IMR-90 (cell line): ENCODE measurements around the gene SLC25A19. TPM values are rescaled to one million over a fixed set of nuclear protein-coding genes. Genes with fewer than 3 reads are reported as not detected.

ENCODE experiments used
- ATAC-seq: fragments of 200-7000 bp; cut with Tn5 transposase; 2 replicates; pipeline ENCODE4 v1.9.1; 2020; ENCODE audit warnings: low read depth, mild to moderate bottlenecking, moderate library complexity
- BruUV-seq: library from RNA; stranded (reverse); fragments of 400-500 nt; replicated peaks from 2 replicates; lab custom pipeline; 2021; lab: Mats Ljungman, UMichigan
- CTCF ChIA-PET: fragments of 300-600 bp; formaldehyde crosslinking; extraction: SDS; loops from one replicate; lab custom pipeline; 2021; ENCODE audit warnings: antibody characterized with exemption; lab: Yijun Ruan, JAX
- POLR2A ChIA-PET: fragments of 300-600 bp; sonication (Branson Sonifier 250); formaldehyde crosslinking; loops from one replicate; lab custom pipeline; 2022; ENCODE audit warnings: antibody characterized with exemption; ENCODE audit not compliant: unreplicated experiment; lab: Charles Lee
- DNase-seq: peaks from one replicate; pipeline ENCODE4 v3.0.0; 2013
- H2AFZ ChIP-seq: replicated peaks from 2 replicates; pipeline ENCODE3; 2013; ENCODE audit warnings: low read length, mild to moderate bottlenecking; ENCODE audit not compliant: poor library complexity
- H2AK5ac ChIP-seq: 2 replicates; pipeline ENCODE4 v1.6.1; 2013; ENCODE audit warnings: low read depth, low read length, inconsistent platforms
- H2AK9ac ChIP-seq: replicated peaks from 2 replicates; pipeline ENCODE3; 2013; ENCODE audit warnings: mild to moderate bottlenecking, low read depth, low read length, moderate library complexity; ENCODE audit not compliant: poor library complexity
- H2BK120ac ChIP-seq: 2 replicates; pipeline ENCODE4 v1.6.1; 2013; ENCODE audit warnings: low read depth, low read length, inconsistent platforms
- H2BK15ac ChIP-seq: 3 replicates; pipeline ENCODE4 v1.6.1; 2013; ENCODE audit warnings: low read depth, low read length, inconsistent platforms
- H2BK20ac ChIP-seq: 2 replicates; pipeline ENCODE4 v1.6.1; 2013; ENCODE audit warnings: low read depth, mild to moderate bottlenecking, inconsistent platforms, low read length, moderate library complexity
- H2BK5ac ChIP-seq: 2 replicates; pipeline ENCODE4 v1.6.1; 2013; ENCODE audit warnings: mild to moderate bottlenecking, low read depth, low read length, inconsistent platforms; ENCODE audit not compliant: poor library complexity, severe bottlenecking
- H3K14ac ChIP-seq: replicated peaks from 2 replicates; pipeline ENCODE4 v1.6.1; 2013; ENCODE audit warnings: low read depth, low read length, inconsistent platforms
- H3K18ac ChIP-seq: 2 replicates; pipeline ENCODE4 v1.6.1; 2013; ENCODE audit warnings: low read depth, low read length, control low read depth
- H3K23ac ChIP-seq: 2 replicates; pipeline ENCODE4 v1.6.1; 2013; ENCODE audit warnings: low read depth, low read length, inconsistent platforms
- H3K27ac ChIP-seq: 2 replicates; pipeline ENCODE4 v1.5.1; 2013; ENCODE audit warnings: mild to moderate bottlenecking, control low read depth, low read length; ENCODE audit not compliant: insufficient read depth
- H3K27me3 ChIP-seq: 2 replicates; pipeline ENCODE4 v1.6.1; 2013; ENCODE audit warnings: low read length; ENCODE audit not compliant: control insufficient read depth, insufficient read depth
- H3K36me3 ChIP-seq: 2 replicates; pipeline ENCODE4 v1.6.1; 2013; ENCODE audit warnings: low read length, mixed read lengths; ENCODE audit not compliant: control insufficient read depth, insufficient read depth
- H3K4ac ChIP-seq: 2 replicates; pipeline ENCODE4 v1.6.1; 2013; ENCODE audit warnings: low read depth, low read length, inconsistent platforms
- H3K4me1 ChIP-seq: 2 replicates; pipeline ENCODE4 v1.6.1; 2013; ENCODE audit warnings: low read length, mixed read lengths; ENCODE audit not compliant: control insufficient read depth, insufficient read depth
- H3K4me2 ChIP-seq: 2 replicates; pipeline ENCODE4 v1.6.1; 2013; ENCODE audit warnings: low read depth, mild to moderate bottlenecking, control low read depth, low read length, moderate library complexity
- H3K4me3 ChIP-seq: 2 replicates; pipeline ENCODE4 v1.5.1; 2013; ENCODE audit warnings: low read depth, mild to moderate bottlenecking, control low read depth, low read length, moderate library complexity; ENCODE audit not compliant: insufficient read depth
- H3K56ac ChIP-seq: 2 replicates; pipeline ENCODE4 v1.6.1; 2013; ENCODE audit warnings: low read length, inconsistent platforms; ENCODE audit not compliant: insufficient read depth; ENCODE audit errors: extremely low read depth
- H3K79me1 ChIP-seq, 2 experiments: 2 replicates each; pipeline ENCODE4 v1.6.1; 2013; ENCODE audit warnings: low read length in 2 of 2, inconsistent platforms in 1 of 2, low read depth in 1 of 2
- H3K9ac ChIP-seq: 2 replicates; pipeline ENCODE4 v1.6.1; 2013; ENCODE audit warnings: low read depth, low read length, control low read depth
- H3K9me1 ChIP-seq: 2 replicates; pipeline ENCODE4 v1.6.1; 2013; ENCODE audit warnings: low read length, inconsistent platforms; ENCODE audit not compliant: insufficient read depth
- H3K9me3 ChIP-seq: 2 replicates; pipeline ENCODE4 v1.6.1; 2013; ENCODE audit warnings: low read length; ENCODE audit not compliant: control insufficient read depth, insufficient read depth
- H4K20me1 ChIP-seq: 2 replicates; pipeline ENCODE4 v1.6.1; 2013; ENCODE audit warnings: low read length, inconsistent platforms; ENCODE audit not compliant: insufficient read depth
- H4K5ac ChIP-seq: 2 replicates; pipeline ENCODE4 v1.6.1; 2013; ENCODE audit warnings: mild to moderate bottlenecking, low read depth, low read length, control low read depth
- H4K8ac ChIP-seq, 2 experiments: 2 replicates each; pipeline ENCODE4 v1.6.1; 2013; ENCODE audit warnings: low read depth in 2 of 2, low read length in 2 of 2, control low read depth in 1 of 2, inconsistent platforms in 1 of 2
- H4K91ac ChIP-seq: 2 replicates; pipeline ENCODE4 v1.6.1; 2013; ENCODE audit warnings: low read depth, low read length, inconsistent platforms; ENCODE audit not compliant: insufficient read depth
- BHLHE40 ChIP-seq: fragments of 150-350 bp; IDR thresholded peaks from 2 replicates; pipeline ENCODE4 v1.6.1; 2016; ENCODE audit warnings: mild to moderate bottlenecking, low read depth, low read length
- CEBPB ChIP-seq: IDR thresholded peaks from 2 replicates; pipeline ENCODE4 v1.6.1; 2012; ENCODE audit warnings: low read depth, low read length, improper control_type of control experiment
- CHD1 ChIP-seq: IDR thresholded peaks from 2 replicates; pipeline ENCODE4 v1.6.1; 2012; ENCODE audit warnings: low read depth, low read length, improper control_type of control experiment
- CTCF ChIP-seq: conservative IDR thresholded peaks from 2 replicates; pipeline ENCODE4 v1.5.1; 2012; ENCODE audit warnings: mild to moderate bottlenecking, low read depth, low read length, improper control_type of control experiment
- ELK1 ChIP-seq: fragments of 150-350 bp; IDR thresholded peaks from 2 replicates; pipeline ENCODE4 v1.6.1; 2016; ENCODE audit warnings: low read depth, mild to moderate bottlenecking, low read length, moderate library complexity, borderline replicate concordance
- FOS ChIP-seq: fragments of 150-350 bp; IDR thresholded peaks from 2 replicates; pipeline ENCODE4 v1.6.1; 2016; ENCODE audit warnings: low read depth, low read length
- MAFK ChIP-seq: IDR thresholded peaks from 2 replicates; pipeline ENCODE4 v1.6.1; 2012; ENCODE audit warnings: low read depth, low read length, improper control_type of control experiment
- MXI1 ChIP-seq: IDR thresholded peaks from 2 replicates; pipeline ENCODE4 v1.6.1; 2012; ENCODE audit warnings: low read depth, mild to moderate bottlenecking, low read length, moderate library complexity, borderline replicate concordance
- NFE2L2 ChIP-seq: fragments of 150-350 bp; IDR thresholded peaks from 2 replicates; pipeline ENCODE4 v1.6.1; 2016; ENCODE audit warnings: low read depth, mild to moderate bottlenecking, low read length
- POLR2A ChIP-seq: IDR thresholded peaks from 2 replicates; pipeline ENCODE4 v1.6.1; 2012; ENCODE audit warnings: mild to moderate bottlenecking, low read depth, low read length
- RAD21 ChIP-seq: IDR thresholded peaks from 2 replicates; pipeline ENCODE4 v1.6.1; 2012; ENCODE audit warnings: low read length, improper control_type of control experiment
- RCOR1 ChIP-seq: IDR thresholded peaks from 2 replicates; pipeline ENCODE4 v1.6.1; 2012; ENCODE audit warnings: mild to moderate bottlenecking, low read length, improper control_type of control experiment; ENCODE audit not compliant: insufficient replicate concordance
- RFX5 ChIP-seq: IDR thresholded peaks from 2 replicates; pipeline ENCODE4 v1.8.0; 2012; ENCODE audit warnings: low read depth, mild to moderate bottlenecking, low read length, moderate library complexity
- SMC3 ChIP-seq: fragments of 150-350 bp; IDR thresholded peaks from 2 replicates; pipeline ENCODE4 v1.6.1; 2016; ENCODE audit warnings: low read depth, mild to moderate bottlenecking, antibody characterized with exemption, low read length, moderate library complexity
- WGBS, 2 experiments: methylation state at CpG; one replicate each; pipeline versions ENCODE4 v1.1.5 to v1.1.7; 2013; ENCODE audit warnings: missing lambda C conversion rate in 2 of 2; ENCODE audit not compliant: insufficient read length in 1 of 2; ENCODE audit errors: extremely low coverage in 2 of 2; 5-methylcytosine and 5-hydroxymethylcytosine counted together
- dilution Hi-C: fragments of 300-500 bp; cut with HindIII; formaldehyde crosslinking; loops from one replicate; pipeline ENCODE4 v1.14.3; 2018; ENCODE audit warnings: low sequenced_read_pairs; ENCODE audit not compliant: unreplicated experiment
- in situ Hi-C: fragments of 300-500 bp; cut with MboI; formaldehyde crosslinking; loops from 3 replicates; pipeline ENCODE4 v1.14.3; 2019; ENCODE audit warnings: low sequenced_read_pairs, inconsistent platforms, mixed read lengths
- intact Hi-C: fragments of 100-400 bp; cut with micrococcal nuclease; formaldehyde crosslinking; loops from 2 replicates; pipeline ENCODE4 v1.10.0; 2022
- polyA plus RNA-seq, 3 experiments: library from polyadenylated mRNA; depleted of rRNA; stranded (reverse); fragments of >200 nt; gene quantifications; 2 replicates each; pipeline ENCODE4 v1.2.3, GENCODE V29; 2012; ENCODE audit warnings: low replicate concordance in 1 of 3
- total RNA-seq: library from RNA; depleted of rRNA; stranded (reverse); fragments of >200 nt; gene quantifications from 2 replicates; pipeline ENCODE4 v1.2.3, GENCODE V29; 2012
- TF ChIP-seq, protein P1 (sequence below): fragments of 150-350 bp; IDR thresholded peaks from 2 replicates; pipeline ENCODE4 v1.6.1; 2017; ENCODE audit warnings: mild to moderate bottlenecking, antibody characterized with exemption, low read length, low read depth

The SLC25A19 gene
- total and polyA plus RNA-seq, 2 of the 4 experiments (the other 2 are of a cell fraction) = 9.1 to 9.2 TPM

DNA sequence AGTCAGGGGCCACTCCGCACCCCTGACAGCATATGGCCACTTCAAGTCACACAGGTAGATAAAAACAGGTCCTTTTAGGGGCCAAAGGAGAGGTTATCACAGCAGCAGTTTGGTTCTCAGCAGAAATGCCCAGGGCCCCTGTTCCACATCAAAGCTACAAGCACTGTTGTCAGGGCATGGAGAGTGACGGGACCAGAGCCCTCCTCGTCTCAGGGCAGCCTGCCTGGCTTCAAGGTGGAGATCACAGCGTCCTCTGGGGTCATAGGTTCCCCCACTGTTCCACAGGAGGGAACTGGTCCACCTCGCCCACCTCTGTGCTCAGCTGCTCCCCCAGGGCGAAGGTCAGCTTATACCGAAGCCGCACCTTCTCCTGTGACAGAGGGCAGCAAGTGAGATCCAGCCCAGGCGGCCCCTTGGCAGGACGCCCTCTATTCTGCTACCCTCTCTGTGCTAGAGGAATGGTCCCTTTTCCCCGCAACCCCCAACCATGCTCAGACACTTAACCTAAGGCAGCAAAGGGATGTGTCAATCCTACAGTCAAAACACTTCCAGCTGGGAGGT lies 51.1 kb downstream of the SLC25A19 start:
- Histone ChIP-seq H3K23ac (no peak overlapping the region), H3K4me1 (no peaks in the 10 kb centered on the region), H2BK15ac (no peak overlapping the region), H3K56ac (no peak overlapping the region), H2BK120ac (no peak overlapping the region), H3K9ac (no peak overlapping the region), H2AK9ac (peak overlapping the region; percentile 58), H3K36me3 (peaks cover 77% of the 10 kb centered on the region), H4K5ac (no peak overlapping the region), H3K14ac (no peak overlapping the region), H2AK5ac (no peak overlapping the region), H3K27ac (no peak overlapping the region), H3K4me3 (no peak overlapping the region), H2BK5ac (no peak overlapping the region), H3K9me1 (no peaks in the 10 kb centered on the region), H3K27me3 (no peaks in the 10 kb centered on the region), H2BK20ac (no peak overlapping the region), H2AFZ (no peak overlapping the region), H3K9me3 (no peaks in the 10 kb centered on the region), H3K18ac (no peak overlapping the region), H4K20me1 (peaks cover 12% of the 10 kb centered on the region), H4K91ac (no peak overlapping the region), H3K4ac (no peak overlapping the region), H3K4me2 (no peak overlapping the region), H4K8ac (no peak overlapping the region), H3K79me1 (peaks cover 0 to 12% of the 10 kb centered on the region in 2 experiments; a peak in 1 of 4 replicates)
- ChIA-PET POLR2A (no interaction called here), CTCF (no interaction called here)
- intact Hi-C loops (no loop called here), in situ Hi-C loops (no loop called here), dilution Hi-C loops (no loop called here)
- WGBS, 2 experiments = 100% methylated on average over 2 of the region's 11 CpGs; no CpG with 5 or more reads in 1 of the 2 experiments
- no peak for DNase-seq
- TF ChIP-seq ELK1 = no peak
- no peak for TF ChIP-seq RFX5
- TF ChIP-seq MXI1 = no peak
- TF ChIP-seq FOS = no peak
- no peak for TF ChIP-seq SMC3
- no peak for TF ChIP-seq CHD1
- no peak for TF ChIP-seq POLR2A
- no peak for TF ChIP-seq CEBPB
- no peak for TF ChIP-seq BHLHE40
- TF ChIP-seq RAD21 = no peak
- no peak for TF ChIP-seq NFE2L2
- TF ChIP-seq, protein P1, sequence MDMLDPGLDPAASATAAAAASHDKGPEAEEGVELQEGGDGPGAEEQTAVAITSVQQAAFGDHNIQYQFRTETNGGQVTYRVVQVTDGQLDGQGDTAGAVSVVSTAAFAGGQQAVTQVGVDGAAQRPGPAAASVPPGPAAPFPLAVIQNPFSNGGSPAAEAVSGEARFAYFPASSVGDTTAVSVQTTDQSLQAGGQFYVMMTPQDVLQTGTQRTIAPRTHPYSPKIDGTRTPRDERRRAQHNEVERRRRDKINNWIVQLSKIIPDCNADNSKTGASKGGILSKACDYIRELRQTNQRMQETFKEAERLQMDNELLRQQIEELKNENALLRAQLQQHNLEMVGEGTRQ = no peak
- TF ChIP-seq MAFK = no peak
- TF ChIP-seq RCOR1 = no peak
- no peak for TF ChIP-seq CTCF
- no TSS peak for BruUV-seq
- ATAC-seq = no peak
